Measurements from ENCODE around the gene RSAD2.

Gene RSAD2

GRCh38 chr2:6945821-6946220 lies 68.2 kb downstream of the RSAD2 start:
- no peak for DNase-seq (ENCODE audit: low spot score)

- DNase-seq (ENCODE audit: low spot score) = no peak
Observed at GRCh38 chr2:6946722-6947121, 69.1 kb downstream of the RSAD2 start.

All from D341Med (cell line).